Activated gamma-delta T cell (primary cell): ENCODE data around the gene VAMP1.
"Not testable (repeated sequence)": the region's sequence is repeated elsewhere in the genome, so short reads cannot be mapped to it uniquely, and the experiment has no call there.

ENCODE experiments used
- DNase-seq: peaks from one replicate; lab custom pipeline; 2025; lab: John Stamatoyannopoulos, UW

The VAMP1 gene

DNA sequence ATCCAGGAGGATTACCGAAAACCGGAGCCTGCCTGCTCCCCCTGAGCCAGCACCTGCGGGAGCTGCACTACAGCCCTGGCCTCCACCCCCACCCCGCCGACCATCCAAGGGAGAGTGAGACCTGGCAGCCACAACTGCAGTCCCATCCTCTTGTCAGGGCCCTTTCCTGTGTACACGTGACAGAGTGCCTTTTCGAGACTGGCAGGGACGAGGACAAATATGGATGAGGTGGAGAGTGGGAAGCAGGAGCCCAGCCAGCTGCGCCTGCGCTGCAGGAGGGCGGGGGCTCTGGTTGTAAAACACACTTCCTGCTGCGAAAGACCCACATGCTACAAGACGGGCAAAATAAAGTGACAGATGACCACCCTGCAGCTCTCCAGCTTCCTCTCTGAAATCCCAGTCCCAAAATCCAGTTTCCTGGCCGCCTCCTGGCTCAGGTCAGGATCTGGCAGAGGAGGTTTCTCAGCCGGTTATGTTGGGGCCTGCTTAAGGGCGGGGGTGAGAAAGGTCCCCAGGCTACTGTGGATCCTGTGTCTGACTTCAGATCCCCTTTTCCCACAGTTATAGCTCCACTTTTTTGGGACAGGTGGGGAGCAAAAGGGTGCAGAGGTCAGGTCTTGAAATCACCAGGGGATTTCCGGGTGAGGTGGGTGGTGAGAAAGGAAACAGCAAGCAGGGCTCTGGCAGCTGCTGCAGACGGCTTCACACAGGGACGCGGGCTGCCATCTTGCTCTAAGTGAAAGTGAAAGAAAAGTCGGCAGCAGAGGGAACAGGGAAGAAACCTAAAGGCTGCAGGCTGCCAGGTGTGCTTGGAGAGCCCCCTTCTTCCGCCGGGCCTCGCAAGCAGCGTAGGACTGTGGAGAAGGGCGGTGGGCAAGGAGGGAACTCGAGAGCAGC, 18.9 kb downstream of the VAMP1 start, which contains the start of gene TAPBPL:
Gene TAPBPL, plus strand, starts transcription at position 695 of the 897 bp plus-strand sequence. CDS start 207 bp downstream, outside the sequence.
- DNase-seq: peak; percentile 32

DNA sequence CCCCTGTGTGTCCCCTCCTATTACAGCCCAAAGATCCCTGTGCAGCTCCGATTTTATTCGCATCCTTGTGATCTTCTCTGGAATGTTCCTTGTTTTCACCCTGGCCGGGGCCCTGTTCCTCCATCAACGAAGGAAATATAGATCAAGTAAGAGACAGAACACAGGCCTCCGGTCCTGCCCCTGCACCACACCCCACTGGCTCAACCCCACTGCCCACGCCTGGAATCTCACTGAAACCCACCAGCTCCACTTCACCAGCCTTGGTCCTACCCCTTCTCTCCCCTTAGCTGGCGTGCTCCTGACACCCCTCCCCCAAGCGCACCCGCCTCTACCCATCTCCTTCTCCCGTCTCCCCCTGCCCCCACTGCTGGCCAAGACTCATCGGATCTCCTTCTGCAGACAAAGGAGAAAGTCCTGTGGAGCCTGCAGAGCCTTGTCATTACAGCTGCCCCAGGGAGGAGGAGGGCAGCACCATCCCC, 19.6 kb downstream of the VAMP1 start:
- no peak for DNase-seq

DNA sequence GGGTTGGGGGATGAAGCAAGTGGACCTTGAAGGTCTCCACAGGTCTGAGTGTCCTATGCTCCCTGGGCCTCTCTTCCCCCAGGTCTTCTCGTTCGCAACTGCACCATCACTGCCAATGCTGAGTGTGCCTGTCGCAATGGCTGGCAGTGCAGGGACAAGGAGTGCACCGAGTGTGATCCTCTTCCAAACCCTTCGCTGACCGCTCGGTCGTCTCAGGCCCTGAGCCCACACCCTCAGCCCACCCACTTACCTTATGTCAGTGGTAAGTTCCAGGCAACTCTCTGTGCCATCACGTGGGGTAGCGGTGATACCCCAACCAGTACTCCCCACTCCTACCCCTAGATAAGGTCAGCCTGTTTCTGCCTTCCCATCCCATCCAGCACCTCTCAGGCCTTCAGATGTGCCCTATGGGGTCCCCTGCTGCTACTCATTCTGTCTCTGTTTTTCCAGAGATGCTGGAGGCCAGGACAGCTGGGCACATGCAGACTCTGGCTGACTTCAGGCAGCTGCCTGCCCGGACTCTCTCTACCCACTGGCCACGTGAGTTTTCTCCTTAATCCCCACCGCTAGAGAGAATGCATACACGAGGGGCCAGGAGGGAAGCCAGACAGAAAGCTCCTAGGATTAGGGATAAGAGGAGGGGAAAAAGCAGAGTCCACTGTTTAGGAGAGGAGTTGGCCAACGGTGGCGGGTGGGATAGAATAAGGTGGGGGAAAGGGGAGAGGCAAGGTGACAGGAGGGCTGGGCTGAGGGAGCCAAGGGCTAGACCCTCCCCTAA, 20.2 kb downstream of the VAMP1 start:
- no peak for DNase-seq

DNA sequence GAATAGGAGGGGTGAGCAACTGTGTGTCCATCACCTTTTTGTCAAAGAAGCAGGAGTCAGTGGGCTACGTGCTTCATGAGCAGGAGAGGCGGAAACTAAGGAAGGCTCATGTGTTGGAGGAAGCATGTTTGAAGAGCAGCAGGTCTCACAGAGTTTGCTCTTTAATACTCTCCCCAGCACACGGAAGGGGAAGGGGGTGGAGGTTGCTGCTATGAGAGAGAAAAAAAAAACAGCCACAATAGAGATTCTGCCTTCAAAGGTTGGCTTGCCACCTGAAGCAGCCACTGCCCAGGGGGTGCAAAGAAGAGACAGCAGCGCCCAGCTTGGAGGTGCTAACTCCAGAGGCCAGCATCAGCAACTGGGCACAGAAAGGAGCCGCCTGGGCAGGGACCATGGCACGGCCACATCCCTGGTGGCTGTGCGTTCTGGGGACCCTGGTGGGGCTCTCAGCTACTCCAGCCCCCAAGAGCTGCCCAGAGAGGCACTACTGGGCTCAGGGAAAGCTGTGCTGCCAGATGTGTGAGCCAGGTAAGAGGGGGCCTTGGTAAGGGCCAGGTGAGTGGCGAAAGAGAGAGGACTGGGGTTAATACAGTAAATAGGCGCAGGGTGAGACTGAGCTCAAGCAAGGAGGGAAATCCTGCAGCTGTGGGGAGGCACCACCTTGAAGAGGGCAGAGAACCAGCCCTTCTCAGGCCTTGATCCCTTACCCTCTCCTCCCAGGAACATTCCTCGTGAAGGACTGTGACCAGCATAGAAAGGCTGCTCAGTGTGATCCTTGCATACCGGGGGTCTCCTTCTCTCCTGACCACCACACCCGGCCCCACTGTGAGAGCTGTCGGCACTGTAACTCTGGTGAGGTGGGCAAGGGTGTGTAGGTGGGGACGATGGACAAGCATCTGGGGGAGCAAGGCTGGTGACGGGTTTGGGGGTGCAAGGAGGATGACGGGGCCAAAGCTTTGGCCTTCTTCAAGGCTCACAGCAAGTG, 25.5 kb downstream of the VAMP1 start, which contains the start of gene CD27:
Gene CD27, plus strand, starts transcription at position 252 of the 985 bp plus-strand sequence. Its CDS starts 141 bp downstream, at position 393.
- no peak for DNase-seq

DNA sequence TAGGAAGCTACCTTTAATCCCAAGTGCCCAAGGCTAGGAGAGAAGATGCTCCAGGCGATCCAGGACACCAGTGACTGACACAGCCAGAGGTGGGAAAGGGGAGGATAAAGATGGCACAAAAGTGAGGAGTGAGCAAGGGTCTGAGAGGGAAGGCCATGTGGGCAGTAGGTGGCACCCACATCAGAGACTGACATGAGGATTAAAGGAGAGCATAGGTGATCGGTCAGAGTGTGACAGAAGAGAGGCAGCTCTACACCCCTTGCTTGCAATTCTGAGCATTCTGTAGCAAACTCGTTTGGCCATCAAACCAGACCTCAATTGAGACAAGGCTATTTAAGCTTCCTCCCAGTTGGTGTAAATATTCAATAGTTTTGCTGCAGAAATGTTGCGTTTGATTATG, 26.4 kb downstream of the VAMP1 start:
- DNase-seq: no peak

DNA sequence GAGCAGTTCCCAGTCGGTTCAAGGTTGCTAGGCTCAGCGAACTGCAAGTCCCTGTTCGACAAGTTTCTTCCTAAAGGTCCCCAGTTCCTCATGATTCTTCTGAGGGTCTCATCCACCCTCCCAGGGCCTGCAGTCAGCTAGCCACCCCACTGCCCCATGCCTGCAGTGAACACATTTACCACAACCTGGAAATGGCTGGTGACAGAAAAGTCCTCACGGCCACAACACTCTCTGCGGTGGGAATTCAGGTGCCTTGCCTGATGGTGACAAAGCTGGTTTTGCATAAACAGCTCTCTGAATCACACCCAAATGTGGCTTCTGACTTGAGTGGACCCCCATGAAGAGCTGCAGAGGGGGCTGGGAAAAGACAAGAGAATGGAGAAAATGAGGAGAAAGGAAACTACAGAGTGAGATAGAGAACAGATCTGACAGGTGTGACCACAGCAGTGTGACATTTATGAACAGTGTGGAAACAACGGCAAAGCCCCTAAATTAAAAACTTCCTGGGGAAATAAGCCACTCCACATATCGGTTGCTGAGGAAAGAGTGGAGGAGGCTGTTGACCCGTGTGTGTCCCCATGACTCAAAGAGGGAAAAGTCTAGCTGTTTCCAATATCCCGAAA, 27.0 kb downstream of the VAMP1 start:
- no peak for DNase-seq

DNA sequence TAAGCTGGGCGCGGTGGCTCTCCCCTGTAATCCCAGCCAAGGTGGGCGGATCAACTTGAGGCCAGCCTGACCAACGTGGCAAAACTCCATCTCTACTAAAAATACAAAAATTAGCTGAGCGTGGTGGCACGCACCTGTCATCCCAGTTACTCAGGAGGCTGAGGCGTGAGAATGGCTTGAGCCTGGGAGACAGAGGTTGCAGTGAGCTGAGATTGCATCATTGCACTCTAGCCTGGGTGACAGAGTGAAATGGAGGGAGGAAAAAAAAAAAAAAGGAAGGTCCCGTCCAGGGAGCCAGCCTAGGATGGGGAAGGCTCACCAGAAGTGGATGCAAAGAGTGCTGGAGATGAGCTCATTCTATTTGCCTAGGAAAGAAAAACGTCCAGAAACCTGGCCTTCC, 27.6 kb downstream of the VAMP1 start:
- no peak for DNase-seq

DNA sequence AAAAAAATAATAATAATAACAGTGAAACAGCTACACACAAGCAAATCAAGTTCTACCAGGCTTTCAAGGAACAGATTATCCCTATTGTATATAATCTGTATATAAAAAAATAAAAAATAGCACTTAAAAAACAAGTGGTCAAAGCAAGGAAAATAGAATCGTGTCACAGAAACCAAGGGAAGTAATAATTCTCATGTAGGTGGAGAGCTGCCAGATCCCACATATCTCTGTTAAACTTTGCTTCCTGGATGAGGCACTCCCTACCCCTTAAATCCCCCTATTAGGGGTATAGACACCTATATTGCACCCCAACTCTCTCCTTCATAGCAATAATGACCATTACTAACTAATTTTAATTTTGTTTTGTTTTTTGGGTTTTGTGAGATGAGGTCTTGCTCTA, 30.1 kb downstream of the VAMP1 start:
- no peak for DNase-seq

DNA sequence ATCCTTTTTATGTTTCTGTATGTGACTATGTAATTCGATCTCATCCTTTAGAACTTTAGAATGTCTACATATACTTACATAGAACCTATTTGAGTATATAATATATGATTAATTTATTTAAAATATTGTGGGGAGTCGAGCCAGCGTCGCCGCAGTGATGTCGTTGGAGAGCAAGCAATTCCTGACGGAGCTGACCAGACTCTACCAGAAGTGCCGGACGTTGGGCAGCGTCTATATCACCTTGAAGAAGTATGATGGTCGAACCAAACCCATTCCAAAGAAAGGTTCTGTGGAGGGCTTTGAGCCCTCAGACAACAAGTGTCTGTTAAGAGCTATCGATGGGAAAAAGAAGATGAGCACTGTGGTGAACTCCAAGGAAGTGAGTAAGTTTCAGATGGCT, 32.1 kb downstream of the VAMP1 start:
- DNase-seq: no peak

DNA sequence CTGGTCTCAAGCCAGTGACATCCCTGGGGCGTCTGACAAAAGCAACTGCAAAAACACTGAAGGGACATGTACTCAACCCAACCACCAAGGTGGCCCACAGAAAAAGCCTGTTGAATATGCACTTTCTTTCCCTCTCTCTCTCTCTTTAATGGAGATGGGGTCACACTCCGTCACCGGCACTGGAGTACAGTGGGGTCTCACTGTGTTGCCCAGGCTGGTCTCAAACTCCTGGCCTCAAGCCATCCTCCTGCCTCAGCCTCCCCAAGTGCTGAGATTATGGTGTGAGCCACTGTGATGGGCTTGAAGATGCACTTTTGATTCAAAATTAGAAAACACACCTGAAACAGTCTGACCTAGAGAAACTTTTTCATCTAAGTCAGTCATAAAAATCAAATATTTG, 32.9 kb downstream of the VAMP1 start:
- DNase-seq: no peak

DNA sequence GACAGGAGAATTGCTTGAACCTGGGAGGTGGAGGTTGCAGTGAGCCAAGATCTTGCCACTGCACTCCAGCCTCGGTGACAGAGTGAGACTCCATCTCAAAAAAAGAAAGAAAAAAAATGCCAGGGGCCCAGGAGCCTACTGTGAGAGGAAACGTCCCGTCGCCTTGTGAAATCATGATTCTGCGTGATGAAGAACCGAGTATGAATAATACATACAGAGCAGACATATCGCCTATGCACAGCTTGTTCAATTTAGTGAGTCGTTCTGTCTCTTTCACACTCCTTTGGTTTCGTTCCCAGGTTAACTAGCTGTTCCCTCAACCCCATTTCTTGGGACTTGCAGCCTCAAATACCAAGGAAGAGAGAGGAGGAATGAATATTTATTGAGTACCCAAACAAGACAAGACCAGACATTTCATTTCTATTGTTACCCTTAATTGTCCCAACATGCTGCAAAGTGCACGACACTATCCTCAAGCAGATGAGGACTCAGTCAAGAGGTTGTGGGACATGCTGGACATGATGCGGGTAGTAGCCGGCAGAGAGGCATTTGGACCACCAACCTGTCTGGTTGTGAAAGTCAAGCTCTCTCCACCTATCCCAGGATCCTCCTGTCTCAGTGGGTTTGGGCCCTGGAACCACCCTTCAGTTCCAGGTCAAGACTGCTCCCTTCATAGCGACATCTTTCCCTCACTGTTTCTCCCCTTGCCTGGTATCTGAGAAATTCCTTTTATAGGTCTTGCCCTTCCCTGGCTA, 34.3 kb downstream of the VAMP1 start:
- DNase-seq: no peak

DNA sequence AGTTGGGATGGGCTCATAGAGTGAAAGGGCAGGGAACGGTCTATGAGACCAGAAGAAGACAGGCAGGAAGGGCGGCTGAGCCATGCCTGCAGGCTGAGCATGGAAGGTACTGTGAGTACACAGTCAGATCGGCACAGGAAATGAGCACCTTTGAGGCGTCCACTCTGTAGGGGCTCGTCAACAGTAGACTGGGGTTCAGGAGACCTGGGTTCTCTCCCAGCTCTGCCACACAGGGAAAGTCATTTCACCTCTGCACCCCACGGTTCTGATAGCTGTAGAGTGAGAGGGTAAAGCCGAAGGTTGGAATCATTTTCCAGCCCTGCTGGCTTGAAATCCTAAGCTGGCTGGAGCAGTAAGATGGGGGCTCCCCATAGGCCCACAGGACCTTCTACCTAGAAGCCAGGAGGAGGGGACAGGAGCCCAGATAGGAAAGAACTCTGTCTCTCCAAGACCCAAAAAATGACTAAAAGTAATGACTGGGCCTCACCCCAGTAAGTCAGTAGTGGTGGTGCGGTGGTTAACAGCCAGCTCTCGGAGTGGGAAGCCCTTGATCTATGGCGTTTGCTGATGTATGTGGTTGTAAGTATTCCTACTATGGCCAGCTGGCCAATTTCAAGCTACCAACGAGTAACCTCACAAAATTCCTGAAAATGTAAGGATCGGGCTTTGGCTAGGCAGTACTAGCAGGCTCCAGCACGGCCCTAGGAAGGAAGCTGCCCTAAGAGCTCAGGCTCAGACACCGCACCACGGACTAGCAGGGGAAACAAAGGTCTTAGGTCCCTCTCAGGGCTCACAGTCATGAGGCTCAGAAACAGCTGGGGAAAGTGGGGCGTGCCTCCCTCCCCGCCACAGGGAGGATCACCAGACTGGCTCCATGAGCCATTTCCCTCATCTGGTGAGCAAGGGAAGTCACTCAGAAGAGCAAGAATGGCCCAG, 36.0 kb downstream of the VAMP1 start:
- DNase-seq: no peak

DNA sequence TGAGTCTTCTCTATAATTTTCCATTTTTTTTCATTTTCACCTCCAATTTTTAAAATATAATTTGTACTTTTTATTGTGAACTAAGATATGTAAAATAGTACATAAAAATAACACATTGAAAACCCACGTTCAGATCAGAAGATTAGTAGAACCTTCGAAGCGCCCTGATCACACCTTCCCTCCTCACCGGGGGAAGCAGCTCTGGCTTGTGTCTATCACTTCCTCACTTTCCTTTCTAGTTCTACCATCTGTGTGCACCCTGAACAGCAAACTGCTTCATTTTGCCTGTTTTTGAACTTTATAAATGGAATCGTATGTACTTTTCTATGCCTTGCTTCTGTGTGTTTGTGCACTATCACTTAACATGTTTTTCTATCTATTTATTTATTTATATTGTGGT, 37.5 kb downstream of the VAMP1 start:
- no peak for DNase-seq

DNA sequence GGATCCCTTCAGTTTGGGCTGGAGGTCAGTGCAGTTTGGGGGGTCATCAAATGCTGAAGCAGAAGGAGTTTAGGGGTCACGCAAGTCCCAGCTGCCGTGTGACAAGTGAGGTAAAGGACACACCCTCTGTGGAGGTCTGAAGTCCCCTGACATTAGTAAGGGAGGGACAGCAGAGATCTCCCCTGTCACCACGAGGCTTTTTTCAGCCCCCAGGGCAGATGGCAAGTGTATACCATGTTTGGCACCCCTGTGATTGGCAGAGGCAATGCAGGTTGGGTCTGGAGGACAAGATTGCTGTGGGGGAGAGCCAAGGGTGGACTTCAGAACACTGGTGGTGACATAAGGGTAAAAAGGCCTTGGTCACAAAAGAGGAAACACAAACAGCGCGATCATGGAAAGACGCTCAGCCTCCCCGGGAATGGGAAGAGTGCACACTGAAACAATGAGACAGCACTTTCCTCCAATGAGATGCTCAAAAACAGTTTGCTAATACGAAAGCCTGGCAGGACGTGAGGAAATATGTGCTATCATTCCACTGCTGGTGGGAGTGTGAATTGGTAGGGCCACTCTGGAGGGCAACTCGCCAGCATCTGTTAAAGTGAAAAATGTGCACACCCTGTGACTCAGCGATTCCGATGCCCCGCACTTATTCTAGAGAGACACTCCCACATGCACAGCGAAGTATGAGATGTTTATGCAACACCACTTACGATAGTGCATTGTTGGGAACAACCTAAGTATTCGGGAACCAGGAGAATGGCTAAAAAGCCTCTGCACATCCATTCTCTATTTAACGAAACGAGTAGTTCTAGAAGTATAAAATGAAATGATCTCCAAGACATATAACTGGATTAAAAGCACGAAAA, 40.1 kb downstream of the VAMP1 start:
- no peak for DNase-seq

DNA sequence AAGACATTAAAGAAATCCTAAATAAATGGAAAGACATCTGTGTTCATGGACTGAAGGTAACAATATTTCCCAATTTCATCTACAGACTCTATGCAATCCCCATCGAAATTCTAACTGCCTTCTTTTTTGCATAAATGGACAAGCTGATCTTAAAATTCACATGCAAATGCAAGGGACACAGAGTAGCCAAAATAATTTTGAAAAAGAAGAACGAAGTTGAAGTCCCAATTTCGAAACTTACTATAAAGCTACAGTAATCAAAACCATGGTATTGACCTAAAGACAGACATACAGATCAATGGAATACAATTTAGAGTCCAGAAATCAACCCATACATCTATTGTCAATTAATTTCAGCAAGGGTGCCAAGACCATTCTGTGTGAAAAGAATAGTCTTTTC, 42.2 kb downstream of the VAMP1 start:
- no peak for DNase-seq

DNA sequence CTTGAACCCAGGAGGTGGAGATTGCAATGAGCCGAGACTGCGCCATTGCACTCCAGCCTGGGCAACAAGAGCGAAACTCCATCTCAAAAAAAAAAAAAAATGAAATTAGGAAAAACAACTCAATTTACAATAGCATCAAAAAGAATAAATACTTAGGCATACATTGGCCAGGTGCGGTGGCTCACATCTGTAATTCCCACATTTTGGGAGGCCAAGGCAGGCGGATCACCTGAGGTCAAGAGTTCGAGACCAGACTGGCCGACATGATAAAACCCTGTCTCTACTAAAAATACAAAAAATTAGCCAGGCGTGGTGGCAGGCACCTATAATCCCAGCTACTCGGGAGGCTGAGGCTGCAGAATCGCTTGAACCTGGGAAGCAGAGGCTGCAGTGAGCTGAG, 42.7 kb downstream of the VAMP1 start:
- not testable (repeated sequence) for DNase-seq

DNA sequence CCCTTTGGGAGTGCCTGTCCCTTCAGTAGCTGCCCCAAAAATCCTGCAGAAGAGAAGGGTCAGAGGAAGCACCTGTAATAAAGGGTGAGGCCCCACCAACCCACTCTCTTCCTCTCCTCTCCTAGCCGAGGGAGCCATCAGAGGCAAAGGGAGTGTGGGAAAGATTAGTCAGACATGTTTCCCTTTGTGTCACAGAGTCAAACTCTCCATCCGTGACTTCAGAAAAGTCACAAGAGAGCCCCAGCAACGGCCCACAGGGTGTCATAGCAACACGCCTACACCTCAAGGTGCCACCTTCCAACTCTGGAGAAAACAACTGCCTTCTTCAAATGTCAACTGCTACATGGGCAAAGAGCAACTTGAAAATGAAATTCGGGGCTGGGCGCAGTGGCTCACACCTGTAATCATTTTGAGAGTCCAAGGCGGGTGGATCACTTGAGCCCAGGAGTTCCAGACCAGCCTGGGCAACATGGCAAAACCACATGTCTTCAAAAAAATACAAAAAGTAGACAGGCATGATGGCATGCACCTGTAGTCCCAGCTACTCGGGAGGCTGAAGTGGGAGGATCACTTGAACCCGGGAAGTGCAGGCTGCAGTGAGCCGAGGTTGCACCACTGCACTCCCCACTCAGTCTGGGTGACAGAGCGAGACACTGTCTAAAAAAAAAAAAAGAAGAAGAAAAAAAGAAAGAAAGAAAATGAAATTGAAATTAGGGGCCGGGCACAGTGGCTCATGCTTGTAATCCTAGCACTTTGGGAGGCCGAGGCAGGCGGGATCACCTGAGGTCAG, 43.4 kb downstream of the VAMP1 start:
- DNase-seq: no peak
